Tibial nerve (tissue), 3 donors: ENCODE measurements around the gene HDGFL2.

Experiments
- CTCF ChIP-seq, 5 experiments: fragments of 200-600 bp in 3 of 5; fragments of 450-650 bp in 2 of 5; sonication (generic) in 3 of 5; IDR thresholded peaks; one replicate each; pipeline ENCODE4 v1.5.1; 2016 to 2019; ENCODE audit warnings: antibody characterized with exemption in 5 of 5, mild to moderate bottlenecking in 3 of 5, moderate library complexity in 2 of 5
- POLR2A ChIP-seq, 2 donors: fragments of 450-650 bp; IDR thresholded peaks; one replicate each; pipeline ENCODE4 v1.6.1; 2017; ENCODE audit warnings: antibody characterized with exemption in 2 of 2, mild to moderate bottlenecking in 2 of 2, moderate library complexity in 2 of 2

DNA sequence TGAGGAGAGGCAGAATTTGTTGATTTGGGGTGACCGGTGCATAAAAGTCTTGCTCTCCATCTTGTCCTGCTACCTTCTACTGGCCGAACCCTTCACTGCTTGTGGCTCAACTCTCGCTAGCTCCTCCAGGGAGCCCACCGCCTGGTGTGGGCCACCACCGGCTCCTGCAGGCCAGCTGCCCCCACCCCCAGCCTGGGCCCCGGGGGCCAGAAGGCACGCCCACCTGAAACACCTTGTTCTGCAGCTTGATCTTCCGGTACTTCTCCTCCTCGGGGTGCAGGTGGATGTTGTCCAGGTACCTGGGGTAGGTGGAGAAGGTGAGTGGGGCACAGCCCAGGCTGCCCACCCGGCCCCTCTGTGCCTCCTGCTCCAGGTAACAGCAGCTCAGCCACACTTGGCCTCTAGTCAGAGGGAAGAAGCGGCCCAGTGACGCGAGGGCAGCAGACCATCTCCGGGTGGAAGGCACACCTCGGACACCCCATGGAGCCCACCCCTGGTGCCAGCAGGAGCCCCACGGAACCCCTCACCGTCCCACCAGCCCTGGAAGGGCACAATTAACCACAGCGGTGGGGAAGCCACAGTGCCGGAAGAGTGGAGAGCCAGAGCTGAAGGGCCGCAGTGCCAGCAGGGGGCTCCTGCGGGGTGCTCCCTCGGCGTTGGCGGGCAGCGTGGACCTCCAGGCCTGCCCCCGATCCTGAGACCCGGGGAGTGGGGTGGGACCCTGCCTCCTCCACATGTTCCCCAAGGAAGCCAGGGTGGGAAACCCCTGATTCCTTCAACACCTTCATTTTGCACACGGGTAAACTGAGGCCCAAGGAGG lies 24.6 kb upstream of the HDGFL2 start:
- no peak for TF ChIP-seq CTCF (IDR thresholded peaks at IDR 0.05)
- TF ChIP-seq POLR2A (IDR thresholded peaks at IDR 0.05) = no peak
